Measurements from ENCODE around the gene C10orf67.

DNA sequence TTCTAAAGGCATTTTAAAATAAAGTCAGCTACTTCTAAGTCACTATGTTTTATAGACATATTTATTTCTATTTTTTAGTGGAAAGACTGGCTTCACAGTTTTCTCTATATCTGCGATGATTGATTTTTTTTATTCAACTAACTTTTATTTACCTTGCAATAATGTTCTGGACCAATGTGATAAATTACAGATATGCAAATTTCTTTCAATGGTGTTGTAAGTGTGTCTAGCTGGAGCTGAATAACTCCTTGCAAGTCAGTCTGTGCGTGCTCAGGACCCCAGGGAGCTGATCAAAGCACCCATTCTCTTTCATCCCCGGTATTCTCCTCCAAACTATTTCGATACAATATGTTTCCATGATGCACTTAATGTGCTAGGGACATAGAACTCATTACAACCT, 142.8 kb downstream of the C10orf67 start:
- TF ChIP-seq EZH2 (IDR thresholded peaks at IDR 0.05; ENCODE audit: borderline replicate concordance, insufficient read depth, low read length, poor library complexity, severe bottlenecking): no peak
- TF ChIP-seq, protein P1, sequence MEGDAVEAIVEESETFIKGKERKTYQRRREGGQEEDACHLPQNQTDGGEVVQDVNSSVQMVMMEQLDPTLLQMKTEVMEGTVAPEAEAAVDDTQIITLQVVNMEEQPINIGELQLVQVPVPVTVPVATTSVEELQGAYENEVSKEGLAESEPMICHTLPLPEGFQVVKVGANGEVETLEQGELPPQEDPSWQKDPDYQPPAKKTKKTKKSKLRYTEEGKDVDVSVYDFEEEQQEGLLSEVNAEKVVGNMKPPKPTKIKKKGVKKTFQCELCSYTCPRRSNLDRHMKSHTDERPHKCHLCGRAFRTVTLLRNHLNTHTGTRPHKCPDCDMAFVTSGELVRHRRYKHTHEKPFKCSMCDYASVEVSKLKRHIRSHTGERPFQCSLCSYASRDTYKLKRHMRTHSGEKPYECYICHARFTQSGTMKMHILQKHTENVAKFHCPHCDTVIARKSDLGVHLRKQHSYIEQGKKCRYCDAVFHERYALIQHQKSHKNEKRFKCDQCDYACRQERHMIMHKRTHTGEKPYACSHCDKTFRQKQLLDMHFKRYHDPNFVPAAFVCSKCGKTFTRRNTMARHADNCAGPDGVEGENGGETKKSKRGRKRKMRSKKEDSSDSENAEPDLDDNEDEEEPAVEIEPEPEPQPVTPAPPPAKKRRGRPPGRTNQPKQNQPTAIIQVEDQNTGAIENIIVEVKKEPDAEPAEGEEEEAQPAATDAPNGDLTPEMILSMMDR (IDR thresholded peaks at IDR 0.05; ENCODE audit: poor library complexity, severe bottlenecking): no peak
- TF ChIP-seq RAD21 (conservative IDR thresholded peaks at IDR 0.05): no peak
- no peak for TF ChIP-seq POLR2AphosphoS5 (IDR thresholded peaks at IDR 0.05)
- no peak for TF ChIP-seq MXI1 (conservative IDR thresholded peaks at IDR 0.05; ENCODE audit: poor library complexity, severe bottlenecking)
- TF ChIP-seq EP300 (conservative IDR thresholded peaks at IDR 0.05; ENCODE audit: poor library complexity, severe bottlenecking): no peak
